Left ventricle myocardium inferior (tissue), 1 donor: Measurements from ENCODE around the gene KRTAP3-2. TPM values are rescaled to one million over a fixed set of nuclear protein-coding genes. Genes with fewer than 3 reads are reported as not detected.

Experiments
- DNase-seq: peaks from one replicate; pipeline ENCODE4 v3.0.0-alpha.2; 2020
- H3K27ac ChIP-seq: fragments of 200-600 bp; replicated peaks from 2 replicates; pipeline ENCODE4 v1.8.0; 2021
- H3K27me3 ChIP-seq: fragments of 200-600 bp; 2 replicates; pipeline ENCODE4 v1.8.0; 2021; ENCODE audit warnings: low read depth
- H3K36me3 ChIP-seq: fragments of 200-600 bp; 2 replicates; pipeline ENCODE4 v1.8.0; 2021
- H3K4me1 ChIP-seq: fragments of 200-600 bp; 2 replicates; pipeline ENCODE4 v1.8.0; 2021
- H3K4me3 ChIP-seq: fragments of 200-600 bp; 2 replicates; pipeline ENCODE4 v1.8.0; 2021; ENCODE audit warnings: mild to moderate bottlenecking, moderate library complexity
- H3K9me3 ChIP-seq: fragments of 200-600 bp; replicated peaks from 2 replicates; pipeline ENCODE4 v1.8.0; 2021
- intact Hi-C: fragments of 100-400 bp; cut with micrococcal nuclease; formaldehyde crosslinking; loops from one replicate; pipeline ENCODE4 v1.11.0; 2022
- total RNA-seq: library from RNA; stranded (reverse); fragmentation: NEBNext Ultra II Directional; extraction: Animal tissue kit (Norgen Biotek cat#: 25700); gene quantifications from one replicate; pipeline ENCODE4 v1.2.1, GENCODE V29; 2021
- TF ChIP-seq, protein P1 (sequence below): fragments of 200-600 bp; IDR thresholded peaks from 2 replicates; pipeline ENCODE4 v1.8.0; 2021; ENCODE audit warnings: antibody characterized with exemption, mild to moderate bottlenecking, borderline replicate concordance
- donor health status: DM: no; HTN: yes; CAD: no; lungs with severe emphysema.

Gene KRTAP3-2
- total RNA-seq, 1 donor from 2014 or later: not detected

DNA sequence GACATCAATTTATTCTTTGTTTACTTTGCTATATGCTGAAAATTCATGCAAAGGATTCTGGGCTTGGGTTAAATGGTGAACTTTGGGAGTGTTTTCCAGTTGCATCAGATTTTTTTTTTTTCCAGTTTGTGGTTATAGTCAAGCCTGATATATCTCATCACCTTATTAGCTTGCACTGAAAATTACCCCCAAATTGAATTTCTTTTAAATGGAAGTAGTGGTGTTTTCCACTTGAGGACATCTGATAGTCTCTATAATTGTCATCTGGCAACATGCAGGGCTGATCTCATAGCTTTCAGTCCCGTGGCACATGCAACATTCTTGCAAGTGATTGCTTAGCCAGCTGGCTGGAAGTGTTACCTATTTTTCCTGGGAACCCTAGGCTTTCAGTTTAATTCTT, 13.9 kb upstream of the KRTAP3-2 start:
- no peaks in the 10 kb centered on the region for H3K27me3 ChIP-seq
- intact Hi-C loops: no loop called here
- no peak overlapping the region for H3K27ac ChIP-seq
- H3K9me3 ChIP-seq: no peaks in the 10 kb centered on the region
- H3K4me1 ChIP-seq: peaks cover 8% of the 10 kb centered on the region
- H3K36me3 ChIP-seq: no peaks in the 10 kb centered on the region
- DNase-seq: no peak
- no peak overlapping the region for H3K4me3 ChIP-seq
- TF ChIP-seq, protein P1, sequence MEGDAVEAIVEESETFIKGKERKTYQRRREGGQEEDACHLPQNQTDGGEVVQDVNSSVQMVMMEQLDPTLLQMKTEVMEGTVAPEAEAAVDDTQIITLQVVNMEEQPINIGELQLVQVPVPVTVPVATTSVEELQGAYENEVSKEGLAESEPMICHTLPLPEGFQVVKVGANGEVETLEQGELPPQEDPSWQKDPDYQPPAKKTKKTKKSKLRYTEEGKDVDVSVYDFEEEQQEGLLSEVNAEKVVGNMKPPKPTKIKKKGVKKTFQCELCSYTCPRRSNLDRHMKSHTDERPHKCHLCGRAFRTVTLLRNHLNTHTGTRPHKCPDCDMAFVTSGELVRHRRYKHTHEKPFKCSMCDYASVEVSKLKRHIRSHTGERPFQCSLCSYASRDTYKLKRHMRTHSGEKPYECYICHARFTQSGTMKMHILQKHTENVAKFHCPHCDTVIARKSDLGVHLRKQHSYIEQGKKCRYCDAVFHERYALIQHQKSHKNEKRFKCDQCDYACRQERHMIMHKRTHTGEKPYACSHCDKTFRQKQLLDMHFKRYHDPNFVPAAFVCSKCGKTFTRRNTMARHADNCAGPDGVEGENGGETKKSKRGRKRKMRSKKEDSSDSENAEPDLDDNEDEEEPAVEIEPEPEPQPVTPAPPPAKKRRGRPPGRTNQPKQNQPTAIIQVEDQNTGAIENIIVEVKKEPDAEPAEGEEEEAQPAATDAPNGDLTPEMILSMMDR: no peak

GRCh38 chr17:41013181-41013580, 13.5 kb upstream of the KRTAP3-2 start:
- Histone ChIP-seq H3K9me3 (no peaks in the 10 kb centered on the region), H3K27me3 (no peaks in the 10 kb centered on the region), H3K4me3 (no peak overlapping the region), H3K27ac (no peak overlapping the region), H3K36me3 (no peaks in the 10 kb centered on the region), H3K4me1 (peaks cover 8% of the 10 kb centered on the region)
- DNase-seq: no peak
- intact Hi-C loops: no loop called here
- TF ChIP-seq, protein P1: no peak

DNA sequence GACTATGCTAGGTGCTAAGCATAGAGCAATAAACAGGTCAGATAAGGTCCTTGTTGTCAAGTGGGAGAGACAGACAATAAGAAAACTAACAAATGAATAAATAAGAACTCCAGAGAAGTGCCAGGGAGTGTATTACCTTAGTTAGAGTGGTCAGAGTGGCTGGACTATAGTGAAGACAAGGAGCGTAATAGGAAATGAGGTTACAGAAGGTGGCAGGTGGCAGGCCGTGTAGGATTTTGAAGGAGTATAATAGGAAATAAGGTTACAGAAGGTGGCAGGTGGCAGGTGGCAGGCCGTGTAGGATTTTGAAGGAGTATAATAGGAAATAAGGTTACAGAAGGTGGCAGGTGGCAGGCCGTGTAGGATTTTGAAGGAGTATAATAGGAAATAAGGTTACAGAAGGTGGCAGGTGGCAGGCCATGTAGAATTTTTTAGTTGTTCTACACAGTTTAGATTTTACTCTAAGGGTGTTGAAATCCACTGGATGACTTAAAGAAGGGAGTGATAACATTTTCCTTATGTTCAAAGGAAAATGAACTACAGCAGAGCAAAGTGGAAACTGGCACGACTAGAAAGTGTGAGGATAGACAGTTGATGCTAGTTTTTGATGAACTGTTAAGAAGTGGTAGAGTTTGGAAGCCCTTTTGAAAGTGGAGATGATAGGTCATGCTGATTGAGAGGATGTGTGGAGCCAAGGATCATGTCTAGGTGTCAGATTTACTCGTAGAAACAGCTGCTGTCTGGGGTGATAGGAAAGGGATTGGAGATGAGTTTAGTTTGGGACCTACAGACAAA, 12.8 kb upstream of the KRTAP3-2 start:
- DNase-seq: no peak

GRCh38 chr17:41010441-41010840, 10.7 kb upstream of the KRTAP3-2 start:
- intact Hi-C loops: no loop called here
- H3K9me3 ChIP-seq: no peaks in the 10 kb centered on the region
- no peak overlapping the region for H3K4me3 ChIP-seq
- peaks cover 8% of the 10 kb centered on the region for H3K4me1 ChIP-seq
- no peak overlapping the region for H3K27ac ChIP-seq
- no peak for DNase-seq
- H3K36me3 ChIP-seq: no peaks in the 10 kb centered on the region
- H3K27me3 ChIP-seq: no peaks in the 10 kb centered on the region
- TF ChIP-seq, protein P1: no peak

More for the DNA sequence above, 12.8 kb upstream of the KRTAP3-2 start:
- TF ChIP-seq, protein P1: no peak
- intact Hi-C loops: no loop called here
- Histone ChIP-seq H3K4me1 (peaks cover 8% of the 10 kb centered on the region), H3K36me3 (no peaks in the 10 kb centered on the region), H3K4me3 (no peak overlapping the region), H3K27ac (no peak overlapping the region), H3K27me3 (no peaks in the 10 kb centered on the region), H3K9me3 (no peaks in the 10 kb centered on the region)

DNA sequence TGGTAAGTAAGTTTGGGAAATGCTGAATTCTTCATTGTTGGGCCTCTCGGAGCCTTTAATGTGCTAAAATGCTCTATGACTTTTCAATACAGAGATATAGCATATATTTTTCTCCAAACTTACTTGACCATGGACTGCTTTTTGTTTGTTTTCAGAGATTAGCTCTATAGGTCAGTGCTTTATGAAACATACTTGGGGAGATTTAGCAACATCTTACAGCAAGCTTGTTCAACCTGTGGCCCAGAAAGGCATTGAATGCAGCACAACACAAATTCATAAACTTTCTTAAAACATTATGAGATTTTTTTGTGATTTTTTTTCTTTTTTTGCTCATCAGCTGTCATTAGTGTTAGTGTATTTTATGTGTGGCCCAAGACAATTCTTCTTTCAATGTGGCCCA, 10.2 kb upstream of the KRTAP3-2 start:
- peaks cover 8% of the 10 kb centered on the region for H3K4me1 ChIP-seq
- intact Hi-C loops: no loop called here
- no peak for DNase-seq

More for the DNA sequence above, 10.2 kb upstream of the KRTAP3-2 start:
- no peak overlapping the region for H3K4me3 ChIP-seq
- no peaks in the 10 kb centered on the region for H3K36me3 ChIP-seq
- no peaks in the 10 kb centered on the region for H3K9me3 ChIP-seq
- TF ChIP-seq, protein P1: no peak
- H3K27me3 ChIP-seq: no peaks in the 10 kb centered on the region
- no peak overlapping the region for H3K27ac ChIP-seq
